ENCODE measurements around the gene ZNF208.

Gene ZNF208

GRCh38 chr19:21915411-21915810, 95.3 kb downstream of the ZNF208 start:
- no peak for DNase-seq
- no peak overlapping the region for H3K27ac ChIP-seq
- no peaks in the 10 kb centered on the region for H3K27me3 ChIP-seq (replicated peaks)
- no peak overlapping the region for H3K4me3 ChIP-seq (ENCODE audit: low read depth, low read length)
- in situ Hi-C loops (cut with HindIII; ENCODE audit: low pct_ligation_motif_present, low sequenced_read_pairs): no loop called here
- H3K36me3 ChIP-seq (replicated peaks): no peaks in the 10 kb centered on the region
- TF ChIP-seq CTCF (IDR thresholded peaks at IDR 0.05; ENCODE audit: low read depth, low read length, missing control alignments): no peak

- in situ Hi-C loops (cut with HindIII; ENCODE audit: low pct_ligation_motif_present, low sequenced_read_pairs): no loop called here
- Histone ChIP-seq H3K36me3 (replicated peaks) (no peaks in the 10 kb centered on the region), H3K4me3 (ENCODE audit: low read depth, low read length) (no peak overlapping the region), H3K27me3 (replicated peaks) (no peaks in the 10 kb centered on the region), H3K27ac (no peak overlapping the region)
- no peak for DNase-seq
- no peak for TF ChIP-seq CTCF (IDR thresholded peaks at IDR 0.05; ENCODE audit: low read depth, low read length, missing control alignments)
These were observed 98.1 kb downstream of the ZNF208 start for GRCh38 chr19:21912654-21913053.

GRCh38 chr19:21910318-21910717, 100.4 kb downstream of the ZNF208 start:
- in situ Hi-C loops (cut with HindIII; ENCODE audit: low pct_ligation_motif_present, low sequenced_read_pairs): no loop called here
- DNase-seq: no peak
- H3K4me3 ChIP-seq (ENCODE audit: low read depth, low read length): no peak overlapping the region
- TF ChIP-seq CTCF (IDR thresholded peaks at IDR 0.05; ENCODE audit: low read depth, low read length, missing control alignments): no peak
- H3K27me3 ChIP-seq (replicated peaks): no peaks in the 10 kb centered on the region
- H3K36me3 ChIP-seq (replicated peaks): no peaks in the 10 kb centered on the region
- no peak overlapping the region for H3K27ac ChIP-seq

GRCh38 chr19:21908066-21908465, 102.7 kb downstream of the ZNF208 start:
- no peak for TF ChIP-seq CTCF (IDR thresholded peaks at IDR 0.05; ENCODE audit: low read depth, low read length, missing control alignments)
- in situ Hi-C loops (cut with HindIII; ENCODE audit: low pct_ligation_motif_present, low sequenced_read_pairs): no loop called here
- no peak for DNase-seq
- Histone ChIP-seq H3K27me3 (replicated peaks) (no peaks in the 10 kb centered on the region), H3K36me3 (replicated peaks) (no peaks in the 10 kb centered on the region), H3K27ac (no peak overlapping the region), H3K4me3 (ENCODE audit: low read depth, low read length) (no peak overlapping the region)

- no peak overlapping the region for H3K4me3 ChIP-seq (ENCODE audit: low read depth, low read length)
- no peak for TF ChIP-seq CTCF (IDR thresholded peaks at IDR 0.05; ENCODE audit: low read depth, low read length, missing control alignments)
- no peaks in the 10 kb centered on the region for H3K36me3 ChIP-seq (replicated peaks)
- DNase-seq: no peak
- in situ Hi-C loops (cut with HindIII; ENCODE audit: low pct_ligation_motif_present, low sequenced_read_pairs): no loop called here
- H3K27me3 ChIP-seq (replicated peaks): no peaks in the 10 kb centered on the region
- no peak overlapping the region for H3K27ac ChIP-seq
These were observed 103.2 kb downstream of the ZNF208 start for GRCh38 chr19:21907516-21907915.

GRCh38 chr19:21902571-21902970, 108.2 kb downstream of the ZNF208 start:
- Histone ChIP-seq H3K36me3 (replicated peaks) (no peaks in the 10 kb centered on the region), H3K27ac (no peak overlapping the region), H3K4me3 (ENCODE audit: low read depth, low read length) (no peak overlapping the region), H3K27me3 (replicated peaks) (no peaks in the 10 kb centered on the region)
- in situ Hi-C loops (cut with HindIII; ENCODE audit: low pct_ligation_motif_present, low sequenced_read_pairs): no loop called here
- DNase-seq: no peak
- TF ChIP-seq CTCF (IDR thresholded peaks at IDR 0.05; ENCODE audit: low read depth, low read length, missing control alignments): no peak
